SKM-1 treated with dmso at 0.1 percent for 144 hours (cell line): ENCODE results near the gene NFATC3.

Source experiments
- DNase-seq: peaks from one replicate; lab custom pipeline; 2025; ENCODE audit not compliant: unreplicated experiment; lab: John Stamatoyannopoulos, UW

NFATC3 gene

GRCh38 chr16:68244903-68245853 is 160.0 kb downstream of the NFATC3 start, which contains the start of gene PLA2G15:
Gene PLA2G15 (plus strand): TSS chr16:68245373. CDS start chr16:68245427, 54 bp downstream.
- DNase-seq = peak; percentile 86

- DNase-seq = no peak
Observed at GRCh38 chr16:68246121-68246520, 161.0 kb downstream of the NFATC3 start.

GRCh38 chr16:68246666-68247065 is 161.5 kb downstream of the NFATC3 start:
- no peak for DNase-seq

- peak; percentile 27 for DNase-seq
Observed at GRCh38 chr16:68247400-68247799, 162.2 kb downstream of the NFATC3 start.

- no peak for DNase-seq
Observed at GRCh38 chr16:68247932-68248331, 162.8 kb downstream of the NFATC3 start.

- no peak for DNase-seq
Observed at GRCh38 chr16:68249371-68249770, 164.2 kb downstream of the NFATC3 start.

- no peak for DNase-seq
Observed at GRCh38 chr16:68250951-68251350, 165.8 kb downstream of the NFATC3 start.

- DNase-seq = no peak
Observed at GRCh38 chr16:68251832-68252231, 166.7 kb downstream of the NFATC3 start.

- DNase-seq = no peak
Observed at GRCh38 chr16:68252383-68252782, 167.2 kb downstream of the NFATC3 start.

GRCh38 chr16:68253721-68254120 is 168.6 kb downstream of the NFATC3 start:
- no peak for DNase-seq

GRCh38 chr16:68255712-68256111 is 170.5 kb downstream of the NFATC3 start:
- no peak for DNase-seq

GRCh38 chr16:68257251-68257905 is 172.2 kb downstream of the NFATC3 start:
- peak; percentile 42 for DNase-seq

GRCh38 chr16:68257906-68258800 is 173.0 kb downstream of the NFATC3 start:
- no peak for DNase-seq

GRCh38 chr16:68259007-68259825 is 174.0 kb downstream of the NFATC3 start:
- no peak for DNase-seq

GRCh38 chr16:68263559-68264127 is 178.5 kb downstream of the NFATC3 start:
- DNase-seq = no peak

GRCh38 chr16:68264128-68265077 is 179.2 kb downstream of the NFATC3 start, which contains the start of gene SLC7A6:
Gene SLC7A6 (plus strand): TSS chr16:68264526. CDS start chr16:68274727, 10,201 bp downstream.
- peak; percentile 69 for DNase-seq

- DNase-seq = peak; percentile 77
Observed at GRCh38 chr16:68265078-68265920, 180.1 kb downstream of the NFATC3 start.
